NCI-H2107 treated with DMSO at 0.1 percent for 48 hours (cell line): ENCODE measurements around the gene RIMBP3C.
"Not testable (repeated sequence)": the region's sequence is repeated elsewhere in the genome, so short reads cannot be mapped to it uniquely, and the experiment has no call there.

Experiments used
- DNase-seq: peaks from one replicate; lab custom pipeline; 2025; ENCODE audit not compliant: unreplicated experiment; lab: John Stamatoyannopoulos, UW

Gene RIMBP3C

DNA sequence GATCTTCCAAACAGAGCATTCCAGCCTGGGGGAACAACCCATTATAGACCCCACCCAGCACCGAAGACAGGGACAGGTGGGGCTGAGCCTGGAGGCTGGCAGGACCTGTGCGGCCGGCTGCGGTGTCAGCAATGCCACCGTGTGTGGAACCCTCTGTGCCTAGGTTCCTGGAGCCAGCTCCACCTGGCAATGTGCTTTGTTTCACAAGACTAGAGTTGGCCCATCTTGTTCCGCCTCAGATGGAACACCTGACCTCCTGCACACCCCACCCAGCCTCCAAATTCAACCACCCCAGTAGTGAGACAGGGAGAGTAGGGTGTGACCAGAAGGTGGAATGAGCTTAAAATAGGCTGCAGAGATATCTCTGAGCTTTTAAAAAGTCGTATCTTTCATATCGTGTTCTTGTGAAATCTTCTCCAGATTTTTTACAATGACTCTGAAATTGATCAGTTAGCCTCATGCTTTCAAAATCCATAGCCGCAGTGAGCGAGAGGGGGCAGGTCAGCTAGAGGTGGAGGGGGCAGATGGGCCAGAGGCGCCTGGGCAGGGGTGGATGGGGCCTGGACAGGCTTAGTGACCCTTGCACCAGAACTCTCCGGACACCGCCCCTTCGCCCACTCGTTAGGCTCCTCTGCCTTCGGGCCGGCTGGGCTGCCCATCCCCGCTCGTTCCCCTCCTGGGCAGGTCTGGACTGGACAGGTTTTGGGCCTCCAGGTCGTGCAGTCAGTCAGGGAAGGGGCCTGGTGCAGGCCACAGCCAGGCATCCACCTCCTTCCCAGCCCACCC is 18.2 kb downstream of the RIMBP3C start:
- DNase-seq, result not testable (repeated sequence)

DNA sequence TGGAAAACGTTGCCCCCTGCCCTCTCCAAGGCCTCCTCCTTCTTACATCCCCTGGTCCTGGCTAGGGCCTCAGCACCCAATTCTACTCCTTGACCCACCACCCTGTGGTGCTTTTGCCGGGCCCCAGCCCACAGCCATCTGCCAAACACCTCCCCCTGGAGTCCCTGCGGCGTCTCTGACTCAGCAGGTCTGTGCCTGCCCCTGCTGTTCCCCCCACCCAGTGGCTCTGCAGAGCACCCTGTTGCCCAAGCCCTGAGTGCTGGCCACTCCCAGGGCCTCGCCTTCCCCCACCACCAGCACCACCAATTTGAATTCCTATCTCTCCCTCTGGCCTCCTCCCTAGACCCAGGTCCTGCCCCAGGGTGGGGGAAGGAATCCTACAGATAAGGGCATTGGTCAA is 19.7 kb downstream of the RIMBP3C start:
- not testable (repeated sequence) for DNase-seq

DNA sequence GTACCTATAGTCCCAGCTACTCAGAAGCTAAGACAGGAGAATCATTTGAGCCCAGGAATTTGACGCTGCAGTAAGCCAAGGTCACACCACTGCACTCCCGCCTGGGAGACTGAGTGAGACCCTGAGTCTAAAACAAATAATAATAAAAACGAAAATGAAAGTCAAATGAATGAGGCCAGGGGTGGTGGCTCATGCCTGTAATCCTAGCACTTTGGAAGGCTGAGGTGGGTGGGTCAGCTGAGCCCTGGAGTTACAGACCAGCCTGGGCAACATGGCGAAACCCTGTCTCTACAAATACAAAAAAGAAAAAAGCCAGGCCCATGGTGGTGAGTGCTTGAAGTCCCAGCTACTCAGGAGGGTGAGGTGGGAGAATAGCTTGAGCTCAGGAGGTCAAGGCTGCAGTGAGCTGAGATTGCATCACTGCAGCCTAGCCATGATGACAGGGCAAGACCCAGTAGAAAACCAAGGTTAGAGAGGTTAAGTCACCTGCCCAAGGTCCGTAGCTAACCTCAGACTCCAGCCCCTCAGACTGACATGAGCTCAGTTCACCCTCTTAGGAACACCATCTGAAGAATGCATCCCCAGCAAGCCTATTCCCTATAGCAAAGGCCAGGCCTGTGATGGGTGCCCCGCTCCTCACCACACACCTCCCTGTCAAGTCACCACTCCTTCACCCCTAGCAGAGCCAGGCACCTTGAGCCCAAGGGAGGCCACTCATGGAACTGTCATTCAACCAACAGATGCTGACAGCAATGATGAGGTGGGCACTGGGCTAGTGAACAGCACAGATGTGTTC is 24.4 kb downstream of the RIMBP3C start:
- not testable (repeated sequence) for DNase-seq

DNA sequence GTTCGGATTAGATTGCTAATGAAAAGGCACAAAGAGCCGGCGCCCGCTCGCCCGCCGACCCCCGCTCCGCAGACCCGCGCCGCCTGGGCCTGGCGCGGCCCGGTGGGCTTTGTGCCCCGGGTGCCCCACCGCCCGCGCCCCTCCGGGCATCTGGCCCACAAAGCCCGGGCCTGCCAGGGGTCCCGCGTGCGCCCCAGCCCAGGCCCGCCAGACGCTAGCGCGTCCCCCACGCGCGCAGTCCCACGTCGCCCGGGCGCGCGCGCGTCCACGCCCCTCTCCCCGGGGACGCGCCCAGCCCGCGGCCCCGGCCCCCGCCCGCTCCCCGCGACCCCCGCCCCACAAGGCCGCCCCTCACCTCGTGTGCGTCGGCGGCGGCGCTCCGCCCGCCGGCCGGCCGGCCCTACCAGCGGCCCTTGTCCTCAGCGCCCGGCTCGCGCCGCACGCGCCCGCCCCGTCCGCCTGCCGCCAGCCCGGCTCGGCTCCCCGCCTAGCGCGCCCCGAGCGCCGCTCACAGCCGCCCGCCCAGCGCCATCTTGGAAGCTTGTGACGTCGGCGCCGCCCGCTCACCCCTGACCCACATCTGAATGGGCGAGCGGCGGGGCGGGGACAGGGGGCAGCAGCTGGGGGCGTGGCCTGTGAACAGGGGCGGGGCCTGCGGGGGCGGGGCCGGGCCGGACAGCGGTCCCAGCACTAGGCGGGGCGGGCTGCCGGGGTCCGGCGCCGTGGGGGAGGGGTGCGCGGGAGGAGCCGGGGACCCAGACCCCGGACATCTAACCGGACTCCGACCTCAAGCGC is 34.1 kb downstream of the RIMBP3C start:
- DNase-seq, result not testable (repeated sequence)

DNA sequence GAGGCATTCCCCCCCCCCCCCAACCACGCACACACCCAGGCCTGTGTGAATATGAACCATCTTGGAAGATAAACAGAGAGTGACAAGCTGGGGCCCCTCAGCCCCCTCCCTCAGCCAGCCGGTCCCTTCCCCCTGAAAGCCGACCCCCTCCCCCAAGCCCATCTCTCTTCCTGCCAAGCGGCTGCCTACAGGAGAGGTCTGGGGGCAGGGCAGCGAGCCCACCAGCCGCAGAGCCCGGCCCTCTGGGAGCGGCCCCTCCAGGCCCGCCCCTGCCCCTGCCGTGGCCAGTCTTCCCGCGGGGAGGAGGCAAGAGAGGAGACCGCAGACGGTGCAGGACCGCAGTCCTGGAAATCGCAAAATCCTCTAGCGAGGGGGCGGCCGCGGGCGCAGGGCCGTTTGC is 34.7 kb downstream of the RIMBP3C start:
- DNase-seq, result not testable (repeated sequence)

DNA sequence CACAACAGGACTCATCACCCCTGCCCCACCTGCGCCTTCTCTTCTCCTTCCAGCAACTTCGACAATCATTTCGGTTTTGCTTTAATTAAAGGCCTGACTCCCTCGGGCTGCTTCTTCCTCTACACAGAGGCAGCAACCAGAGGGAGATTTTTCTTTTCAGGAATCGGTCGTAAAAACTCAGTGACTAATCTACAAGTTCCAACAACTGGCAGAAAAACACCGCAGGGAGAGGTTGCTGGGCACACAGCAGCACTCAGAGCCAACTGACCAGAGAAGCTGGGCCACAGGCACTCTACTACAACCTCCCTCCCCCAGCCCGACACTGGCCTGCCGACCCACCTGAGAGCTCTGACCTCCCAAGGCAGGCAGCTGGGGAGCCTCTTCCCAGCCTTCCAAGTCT is 36.0 kb downstream of the RIMBP3C start:
- DNase-seq, result not testable (repeated sequence)

DNA sequence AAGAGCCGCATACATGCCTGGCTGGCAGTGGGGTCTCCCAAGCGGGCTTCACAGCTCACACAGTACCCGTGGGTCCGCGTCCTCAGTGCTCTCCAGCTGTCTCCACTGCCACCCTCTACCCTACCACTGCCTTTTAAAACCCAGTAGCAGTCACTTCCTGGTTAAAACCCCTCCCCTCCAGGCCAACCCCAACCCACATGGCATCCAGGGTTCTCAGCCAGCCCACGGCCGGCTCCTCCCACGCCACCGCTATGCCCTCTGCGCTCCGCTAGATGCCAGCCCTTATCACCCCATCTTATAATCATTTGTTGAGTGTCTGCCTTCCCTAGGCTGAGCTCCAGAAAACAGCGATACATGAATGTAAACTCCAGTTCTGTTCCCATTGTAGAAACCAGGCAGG is 37.1 kb downstream of the RIMBP3C start:
- DNase-seq, result not testable (repeated sequence)

DNA sequence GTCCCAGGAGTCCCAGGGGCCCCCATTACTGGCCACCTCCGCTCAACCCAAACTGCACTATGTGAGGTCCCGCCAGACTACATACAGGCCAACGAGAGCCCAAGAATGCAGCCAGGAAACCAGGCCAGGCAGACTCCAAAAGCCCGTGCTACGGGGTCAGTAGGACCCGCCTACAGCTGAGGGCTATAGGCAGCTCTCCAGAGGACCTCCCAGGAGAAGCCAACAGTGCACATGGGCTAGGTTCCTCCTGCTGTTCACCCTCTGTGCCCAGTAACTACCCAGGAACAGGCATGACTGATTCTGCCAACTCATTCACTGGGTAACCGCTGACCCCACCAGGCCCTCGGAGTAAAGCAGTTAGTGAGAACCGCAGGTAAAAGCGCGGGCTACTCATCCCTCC is 39.2 kb downstream of the RIMBP3C start:
- DNase-seq, result not testable (repeated sequence)

DNA sequence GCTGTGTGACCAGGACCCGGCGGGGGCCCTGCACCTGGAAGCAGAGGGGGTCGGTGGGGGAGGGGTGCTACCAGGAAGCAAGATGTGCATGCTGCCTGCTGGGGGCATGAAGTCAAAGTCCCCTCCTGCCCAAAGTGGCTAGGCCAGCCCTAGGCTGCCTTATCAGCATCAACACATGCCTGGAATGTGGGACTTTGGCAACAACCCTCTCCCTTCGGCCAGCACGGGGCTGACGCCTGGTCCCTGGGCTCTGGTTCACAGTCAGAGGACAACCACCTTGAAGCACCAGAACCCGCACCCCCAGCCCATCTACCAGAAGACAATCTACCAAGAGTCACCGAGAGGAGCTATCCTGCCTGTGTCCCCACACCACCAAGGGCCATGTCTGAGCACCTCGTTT is 40.9 kb downstream of the RIMBP3C start:
- not testable (repeated sequence) for DNase-seq

DNA sequence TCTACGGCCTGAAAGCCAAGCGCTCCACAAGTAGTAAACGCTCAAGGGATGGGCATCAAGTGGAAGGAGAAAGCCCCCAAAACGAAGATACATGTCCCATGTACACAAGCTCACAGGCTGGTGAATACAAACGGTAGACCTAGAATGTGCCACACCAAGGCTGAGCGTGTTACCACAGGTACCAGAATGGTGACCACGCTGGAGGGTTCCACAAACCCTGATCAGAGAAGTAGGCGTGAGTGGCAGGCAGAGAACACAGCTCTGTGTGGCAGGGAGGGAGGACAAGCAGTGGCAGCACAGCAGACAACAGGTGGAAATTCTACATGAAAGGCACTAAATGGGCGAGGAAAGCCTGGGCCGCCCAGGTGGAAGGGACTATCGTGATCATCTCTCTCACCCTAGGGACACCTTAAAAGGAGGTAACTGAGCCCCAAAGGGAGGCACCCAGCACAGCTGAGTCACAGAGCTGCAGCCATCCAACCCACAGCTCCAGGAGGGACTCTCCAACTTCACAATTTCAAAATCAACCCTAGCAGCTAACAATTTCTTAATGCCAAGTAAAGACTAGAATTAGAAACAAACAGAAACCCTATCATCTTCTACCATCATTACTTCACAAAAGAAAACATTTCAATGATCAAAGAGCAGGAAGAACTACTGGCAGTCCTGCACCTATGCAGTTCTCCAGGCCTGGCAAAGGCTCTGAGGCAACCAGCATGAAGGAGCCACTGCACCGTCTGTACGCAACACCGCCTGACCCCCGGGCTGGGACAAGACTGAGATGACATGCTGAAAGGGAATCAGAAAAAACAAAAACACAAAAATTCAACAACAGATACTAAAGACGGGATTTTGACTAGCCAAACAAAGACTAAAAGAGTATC is 51.4 kb downstream of the RIMBP3C start:
- not testable (repeated sequence) for DNase-seq

DNA sequence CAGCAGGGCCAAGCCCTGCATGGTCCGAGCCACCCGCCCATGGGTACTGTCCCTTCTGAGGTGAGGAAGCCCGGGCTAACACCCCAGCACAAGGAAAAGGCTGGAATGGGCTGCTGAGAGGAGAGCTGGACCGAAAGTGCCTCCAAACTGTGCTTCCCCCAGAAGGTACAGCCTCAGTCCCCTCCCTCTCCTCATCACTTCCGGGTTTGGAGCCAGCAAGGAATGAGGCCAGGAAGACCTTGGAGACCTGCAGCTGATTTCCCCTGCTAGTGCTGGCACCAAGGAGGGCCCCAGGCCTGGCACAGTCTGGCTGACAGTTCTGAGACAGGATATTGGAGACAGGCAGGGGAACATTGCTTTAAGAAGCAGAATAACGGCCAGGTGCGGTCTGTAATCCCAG is 52.8 kb downstream of the RIMBP3C start:
- DNase-seq, result not testable (repeated sequence)

DNA sequence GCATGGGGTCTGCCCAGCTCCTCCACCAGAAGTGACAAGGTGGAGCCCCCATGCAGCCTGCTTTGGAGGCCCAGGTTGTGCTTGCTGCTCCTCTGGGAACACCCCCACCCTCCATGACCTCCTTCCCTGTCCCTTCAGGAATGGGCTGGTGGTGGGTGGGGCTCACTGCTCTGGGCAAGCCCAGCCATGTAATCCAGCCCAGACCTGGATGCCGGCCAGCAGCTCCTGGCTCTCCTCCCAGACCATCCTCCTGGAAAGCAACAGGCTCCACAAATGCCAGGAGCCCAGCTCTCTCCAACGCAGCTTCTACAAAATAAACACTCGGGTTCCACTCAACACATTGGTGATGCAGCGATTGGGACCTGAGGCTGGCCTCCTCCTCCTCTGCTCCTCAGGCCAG is 53.3 kb downstream of the RIMBP3C start:
- DNase-seq, result not testable (repeated sequence)
